Psoas muscle (tissue), 8 donors: ENCODE results near the gene DNAJC9. TPM values are rescaled to one million over a fixed set of nuclear protein-coding genes. Genes with fewer than 3 reads are reported as not detected.
A peak's percentile ranks its signal among the peaks of the same experiment; 100 is the strongest.

Source experiments
- ATAC-seq, 4 donors: fragments of 200-7000 bp; cut with Tn5 transposase; one replicate each; pipeline ENCODE4 v1.9.1; 2020; ENCODE audit warnings: moderate library complexity in 3 of 4, mild to moderate bottlenecking in 2 of 4
- DNase-seq, 2 donors: peaks; one replicate each; pipeline ENCODE4 v3.0.0-alpha.2; 2020
- H3K27ac ChIP-seq: fragments of 200-600 bp; one replicate; pipeline ENCODE4 v1.8.0; 2022
- H3K27me3 ChIP-seq, 3 donors: fragments of 200-600 bp in 1 of 3; one replicate each; pipeline versions ENCODE4 v1.6.1 to v1.8.0; 2013 to 2022; ENCODE audit warnings: low read length in 2 of 3, mild to moderate bottlenecking in 2 of 3, moderate library complexity in 1 of 3; ENCODE audit not compliant: insufficient read depth in 3 of 3
- H3K36me3 ChIP-seq, 2 donors: fragments of 200-600 bp in 1 of 2; one replicate each; pipeline versions ENCODE4 v1.6.1 to v1.8.0; 2013 to 2022; ENCODE audit warnings: low read depth in 1 of 2, mild to moderate bottlenecking in 1 of 2, moderate library complexity in 1 of 2; ENCODE audit not compliant: insufficient read depth in 1 of 2
- H3K4me1 ChIP-seq: fragments of 200-600 bp; one replicate; pipeline ENCODE4 v1.8.0; 2022
- H3K4me3 ChIP-seq: fragments of 200-600 bp; one replicate; pipeline ENCODE4 v1.8.0; 2022; ENCODE audit warnings: mild to moderate bottlenecking
- H3K9me3 ChIP-seq: fragments of 200-600 bp; one replicate; pipeline ENCODE4 v1.8.0; 2022
- WGBS, 3 donors: extraction: QIAGEN DNeasy Blood & Tissue Kit; methylation state at CpG; one replicate each; pipeline versions ENCODE4 v1.1.6 to v1.1.7; 2013; 5-methylcytosine and 5-hydroxymethylcytosine counted together
- intact Hi-C, 2 donors: fragments of 100-400 bp; cut with DNase I; formaldehyde crosslinking; loops; one replicate each; pipeline versions ENCODE4 v1.11.0 to v1.14.2; 2022
- polyA plus RNA-seq, 3 donors: library from polyadenylated mRNA; stranded (reverse); fragments of 200-250 nt; gene quantifications; one replicate each; pipeline ENCODE4 v1.2.3, GENCODE V29; 2013
- total RNA-seq, 4 donors: library from RNA; stranded (reverse); fragmentation: NEBNext Ultra II Directional in 2 of 4; extraction: Animal tissue kit (Norgen Biotek cat#: 25700) in 2 of 4; gene quantifications; one replicate each; pipeline versions ENCODE4 v1.2.1 to v1.2.4, GENCODE V29; 2021 to 2023
- TF ChIP-seq, protein P1 (sequence below): fragments of 200-600 bp; IDR thresholded peaks from one replicate; pipeline ENCODE4 v1.8.0; 2022; ENCODE audit warnings: antibody characterized with exemption
- donor health status: healthy with polysubstance abuse.
- donor health status: DM: no; HTN: no; CAD: no; lungs with moderate emphysema.
- donor health status: Bipolar disorder and iron deficiency.
- donor health status: healthy.
- donor health status: DM: yes; HTN: yes; CAD: no.
- donor health status: DM: no; HTN: no; CAD: no.
- donor health status: DM: no; HTN: no; CAD: no.
- donor health status: DM: yes; HTN: yes; CAD: no.

The DNAJC9 gene
- total and polyA plus RNA-seq, 7 donors = 6.3 to 16.6 (median 9.3) TPM

DNA sequence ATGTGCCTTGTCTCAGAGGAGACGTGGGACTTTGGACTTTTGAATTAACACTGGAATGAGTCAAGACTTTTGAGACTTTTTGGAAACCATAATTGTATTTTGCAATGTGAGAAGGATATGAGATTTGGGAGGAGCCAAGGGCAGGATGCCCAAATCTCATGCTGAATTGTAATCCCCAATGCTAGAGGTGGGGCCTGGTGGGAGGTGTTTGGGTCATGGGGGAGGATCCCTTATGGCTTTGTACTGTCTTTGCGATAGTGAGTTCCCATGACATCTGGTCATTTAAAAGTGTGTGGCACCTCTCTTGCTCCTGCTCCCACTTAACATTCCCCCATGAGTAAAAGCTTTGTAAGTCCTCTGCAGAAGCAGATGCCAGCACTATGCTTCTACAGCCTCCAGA, 39.2 kb downstream of the DNAJC9 start:
- H3K4me1 ChIP-seq = no peaks in the 10 kb centered on the region
- H3K27ac ChIP-seq = no peak overlapping the region
- intact Hi-C loops = no loop called here
- no peak for ATAC-seq
- H3K4me3 ChIP-seq = no peak overlapping the region
- peaks cover 3 to 42% of the 10 kb centered on the region in 2 donors for H3K36me3 ChIP-seq
- H3K9me3 ChIP-seq = no peaks in the 10 kb centered on the region
- WGBS, 3 donors = 76 to 90% (median 83%) methylated on average over 2 of the region's 2 CpGs
- H3K27me3 ChIP-seq = no peaks in the 10 kb centered on the region
- TF ChIP-seq, protein P1, sequence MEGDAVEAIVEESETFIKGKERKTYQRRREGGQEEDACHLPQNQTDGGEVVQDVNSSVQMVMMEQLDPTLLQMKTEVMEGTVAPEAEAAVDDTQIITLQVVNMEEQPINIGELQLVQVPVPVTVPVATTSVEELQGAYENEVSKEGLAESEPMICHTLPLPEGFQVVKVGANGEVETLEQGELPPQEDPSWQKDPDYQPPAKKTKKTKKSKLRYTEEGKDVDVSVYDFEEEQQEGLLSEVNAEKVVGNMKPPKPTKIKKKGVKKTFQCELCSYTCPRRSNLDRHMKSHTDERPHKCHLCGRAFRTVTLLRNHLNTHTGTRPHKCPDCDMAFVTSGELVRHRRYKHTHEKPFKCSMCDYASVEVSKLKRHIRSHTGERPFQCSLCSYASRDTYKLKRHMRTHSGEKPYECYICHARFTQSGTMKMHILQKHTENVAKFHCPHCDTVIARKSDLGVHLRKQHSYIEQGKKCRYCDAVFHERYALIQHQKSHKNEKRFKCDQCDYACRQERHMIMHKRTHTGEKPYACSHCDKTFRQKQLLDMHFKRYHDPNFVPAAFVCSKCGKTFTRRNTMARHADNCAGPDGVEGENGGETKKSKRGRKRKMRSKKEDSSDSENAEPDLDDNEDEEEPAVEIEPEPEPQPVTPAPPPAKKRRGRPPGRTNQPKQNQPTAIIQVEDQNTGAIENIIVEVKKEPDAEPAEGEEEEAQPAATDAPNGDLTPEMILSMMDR = no peak
- DNase-seq = peak; percentile 40 to 62

DNA sequence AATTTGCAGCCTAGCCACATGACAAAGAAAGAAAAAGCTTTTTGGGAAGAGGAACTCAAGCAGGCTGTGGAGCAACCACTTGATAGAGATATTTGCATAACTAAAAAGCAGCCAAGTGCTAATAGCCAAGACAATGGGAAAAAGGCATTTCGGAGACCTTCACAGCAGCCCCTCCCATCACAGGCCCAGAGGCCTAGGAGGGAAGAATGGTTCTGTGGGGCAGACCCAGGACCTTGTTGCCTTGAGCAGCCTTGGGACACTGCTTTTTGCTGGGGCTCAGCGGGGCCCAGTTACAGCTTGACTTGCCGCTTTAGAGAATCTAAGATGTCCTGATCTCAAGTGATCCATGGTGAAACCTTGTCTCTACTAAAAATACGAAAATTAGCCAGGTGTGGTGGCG, 40.7 kb downstream of the DNAJC9 start:
- TF ChIP-seq, protein P1 = no peak
- Histone ChIP-seq H3K36me3 (peaks cover 3 to 34% of the 10 kb centered on the region in 2 donors), H3K9me3 (no peaks in the 10 kb centered on the region), H3K27ac (no peak overlapping the region), H3K4me1 (no peaks in the 10 kb centered on the region), H3K27me3 (no peaks in the 10 kb centered on the region), H3K4me3 (no peak overlapping the region)
- no peak for DNase-seq
- WGBS, 3 donors = 98 to 100% (median 99%) methylated on average over 5 of the region's 5 CpGs
- intact Hi-C loops = no loop called here
- no peak for ATAC-seq

DNA sequence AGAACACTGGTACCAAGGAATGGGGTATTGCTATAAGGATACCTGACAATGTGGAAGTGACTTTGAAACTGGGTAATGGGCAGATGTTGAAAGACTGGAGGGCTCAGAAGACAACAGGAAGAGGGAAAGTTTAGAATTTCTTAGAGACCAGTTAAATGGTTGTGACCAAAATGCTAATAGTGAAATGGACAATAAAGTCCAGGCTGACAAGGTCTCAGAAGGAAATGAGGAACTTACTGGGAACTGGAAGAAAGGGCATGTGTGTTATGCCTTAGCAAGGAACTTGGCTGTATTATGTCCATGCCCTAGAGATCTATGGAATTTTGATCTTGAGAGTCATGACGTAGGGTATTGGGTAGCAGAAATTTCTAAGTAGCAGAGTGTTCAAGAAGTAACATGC, 41.2 kb downstream of the DNAJC9 start:
- 96 to 100% (median 99%) methylated on average over 1 of the region's 1 CpG for WGBS, 3 donors
- H3K27ac ChIP-seq = no peak overlapping the region
- ATAC-seq (no peak), DNase-seq (no peak)
- peaks cover 2 to 31% of the 10 kb centered on the region in 2 donors for H3K36me3 ChIP-seq
- H3K4me1 ChIP-seq = no peaks in the 10 kb centered on the region
- intact Hi-C loops = no loop called here
- TF ChIP-seq, protein P1 = no peak
- no peaks in the 10 kb centered on the region for H3K9me3 ChIP-seq
- H3K4me3 ChIP-seq = no peak overlapping the region
- no peaks in the 10 kb centered on the region for H3K27me3 ChIP-seq

- DNase-seq (no peak), ATAC-seq (no peak)
- Histone ChIP-seq H3K9me3 (no peaks in the 10 kb centered on the region), H3K27ac (no peak overlapping the region), H3K4me1 (no peaks in the 10 kb centered on the region), H3K36me3 (peaks cover 0 to 31% of the 10 kb centered on the region in 2 donors), H3K4me3 (no peak overlapping the region), H3K27me3 (no peaks in the 10 kb centered on the region)
- WGBS, 3 donors = 91 to 97% (median 92%) methylated on average over 3 of the region's 3 CpGs
- intact Hi-C loops = no loop called here
- TF ChIP-seq, protein P1 = no peak
Measured at GRCh38 chr10:73205081-73205480, 42.0 kb downstream of the DNAJC9 start.

Other genes starting within 250 kb of the DNAJC9 start
- gene P4HA1, start 150.4 kb downstream of the DNAJC9 start, total RNA-seq = 100 to 1,000 TPM in 2 of 4 donors, 10 to 100 TPM in 2; 38.1 to 205 (median 82.3) TPM
- gene P4HA1, start 150.4 kb downstream of the DNAJC9 start, polyA plus RNA-seq = 100 to 1,000 TPM in 1 of 3 donors, 10 to 100 TPM in 1, 1 to 10 TPM in 1; 6.2 to 262 (median 73.2) TPM
- 1 to 10 TPM; 1.1 to 3.2 (median 2.3) TPM for gene NUDT13, start 136.8 kb downstream of the DNAJC9 start, total RNA-seq
- 1 to 10 TPM in 2 of 3 donors, under 1 TPM in 1; 0.69 to 4.6 (median 3.7) TPM for gene NUDT13, start 136.8 kb downstream of the DNAJC9 start, polyA plus RNA-seq
- gene ECD, start 79.2 kb downstream of the DNAJC9 start, total RNA-seq = 10 to 100 TPM; 12.2 to 17.1 (median 15.0) TPM
- 10 to 100 TPM in 1 of 3 donors, 1 to 10 TPM in 2; 7.0 to 10.7 (median 8.1) TPM for gene ECD, start 79.2 kb downstream of the DNAJC9 start, polyA plus RNA-seq
- gene FAM149B1, start 79.1 kb downstream of the DNAJC9 start, total RNA-seq = 10 to 100 TPM in 3 of 4 donors, 1 to 10 TPM in 1; 8.9 to 18.1 (median 11.8) TPM
- 10 to 100 TPM in 2 of 3 donors, 1 to 10 TPM in 1; 8.2 to 10.8 (median 10.2) TPM for gene FAM149B1, start 79.1 kb downstream of the DNAJC9 start, polyA plus RNA-seq
- 100 to 1,000 TPM; 104 to 129 (median 119) TPM for gene MRPS16, start 5.4 kb upstream of the DNAJC9 start, total RNA-seq
- gene MRPS16, start 5.4 kb upstream of the DNAJC9 start, polyA plus RNA-seq = 100 to 1,000 TPM in 2 of 3 donors, 10 to 100 TPM in 1; 82.2 to 132 (median 128) TPM
- gene CFAP70, start 111.6 kb upstream of the DNAJC9 start, total RNA-seq = under 1 TPM; 0.38 to 0.86 (median 0.64) TPM
- gene CFAP70, start 111.6 kb upstream of the DNAJC9 start, polyA plus RNA-seq = under 1 TPM; 0.08 to 0.83 (median 0.30) TPM
- 100 to 1,000 TPM; 134 to 205 (median 161) TPM for gene ANXA7, start 166.8 kb upstream of the DNAJC9 start, total RNA-seq
- gene ANXA7, start 166.8 kb upstream of the DNAJC9 start, polyA plus RNA-seq = 100 to 1,000 TPM in 1 of 3 donors, 10 to 100 TPM in 2; 69.0 to 166 (median 99.1) TPM
- 100 to 1,000 TPM in 2 of 4 donors, 10 to 100 TPM in 2; 17.0 to 253 (median 80.5) TPM for gene MSS51, start 186.3 kb upstream of the DNAJC9 start, total RNA-seq
- gene MSS51, start 186.3 kb upstream of the DNAJC9 start, polyA plus RNA-seq = 1 to 10 TPM; 2.0 to 8.9 (median 7.3) TPM
- gene PPP3CB, start 248.8 kb upstream of the DNAJC9 start, total RNA-seq = 100 to 1,000 TPM in 3 of 4 donors, 10 to 100 TPM in 1; 92.3 to 177 (median 138) TPM
- gene PPP3CB, start 248.8 kb upstream of the DNAJC9 start, polyA plus RNA-seq = 100 to 1,000 TPM in 1 of 3 donors, 10 to 100 TPM in 2; 52.2 to 162 (median 94.2) TPM